Activated gamma-delta T cell (primary cell): ENCODE data around the gene ZNF503.

Experiments used
- DNase-seq: peaks from one replicate; lab custom pipeline; 2025; lab: John Stamatoyannopoulos, UW

Gene ZNF503

GRCh38 chr10:75406462-75407223 lies 5.1 kb upstream of the ZNF503 start:
- no peak for DNase-seq

- no peak for DNase-seq
These were observed 4.3 kb upstream of the ZNF503 start for GRCh38 chr10:75405598-75406461.

DNA sequence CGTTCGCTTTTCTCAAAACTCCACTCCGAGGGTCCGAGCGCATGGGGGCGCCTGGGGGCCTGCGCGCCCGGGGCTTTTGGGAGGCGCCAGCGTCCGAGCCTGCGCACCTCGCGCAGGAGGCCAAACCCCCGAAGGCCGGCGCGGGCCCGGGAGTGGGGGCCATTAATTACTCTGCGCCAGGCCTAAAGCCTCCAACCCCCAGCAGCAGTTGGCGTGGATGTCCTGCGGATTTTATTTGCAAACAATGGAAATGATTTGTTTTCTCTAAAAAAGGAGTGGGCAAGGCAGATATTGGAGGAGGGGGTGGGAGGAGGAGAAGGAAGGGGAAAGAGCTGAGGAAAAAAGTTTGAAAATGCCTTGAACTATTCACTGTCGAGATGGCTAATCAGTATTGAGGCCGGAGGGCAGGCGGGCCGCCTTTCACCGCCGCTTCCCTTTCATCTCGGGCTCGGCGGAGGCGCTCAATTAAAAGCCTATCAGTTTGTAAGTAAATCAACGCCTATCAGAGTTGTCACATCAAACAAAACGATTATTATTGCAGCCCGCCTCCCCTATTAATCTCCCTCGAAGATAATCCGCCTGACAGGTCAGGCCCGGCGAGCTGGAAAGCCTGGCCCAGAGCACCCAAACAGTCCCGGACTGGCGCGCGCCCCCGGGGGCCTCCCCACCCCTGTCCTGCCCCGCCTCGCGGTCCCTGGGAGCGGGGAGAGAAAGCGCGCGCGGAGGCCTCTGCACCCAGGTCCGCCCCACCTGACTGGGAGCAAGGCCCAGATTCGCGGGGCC lies 3.4 kb upstream of the ZNF503 start:
- no peak for DNase-seq

- DNase-seq: no peak
These were observed 2.6 kb upstream of the ZNF503 start for GRCh38 chr10:75403939-75404814.

GRCh38 chr10:75403144-75403938 lies 1.8 kb upstream of the ZNF503 start:
- no peak for DNase-seq

GRCh38 chr10:75402486-75403143 lies 1.1 kb upstream of the ZNF503 start:
- DNase-seq: no peak

- no peak for DNase-seq
These were observed 594 bp downstream of the ZNF503 start for GRCh38 chr10:75400771-75401568.

DNA sequence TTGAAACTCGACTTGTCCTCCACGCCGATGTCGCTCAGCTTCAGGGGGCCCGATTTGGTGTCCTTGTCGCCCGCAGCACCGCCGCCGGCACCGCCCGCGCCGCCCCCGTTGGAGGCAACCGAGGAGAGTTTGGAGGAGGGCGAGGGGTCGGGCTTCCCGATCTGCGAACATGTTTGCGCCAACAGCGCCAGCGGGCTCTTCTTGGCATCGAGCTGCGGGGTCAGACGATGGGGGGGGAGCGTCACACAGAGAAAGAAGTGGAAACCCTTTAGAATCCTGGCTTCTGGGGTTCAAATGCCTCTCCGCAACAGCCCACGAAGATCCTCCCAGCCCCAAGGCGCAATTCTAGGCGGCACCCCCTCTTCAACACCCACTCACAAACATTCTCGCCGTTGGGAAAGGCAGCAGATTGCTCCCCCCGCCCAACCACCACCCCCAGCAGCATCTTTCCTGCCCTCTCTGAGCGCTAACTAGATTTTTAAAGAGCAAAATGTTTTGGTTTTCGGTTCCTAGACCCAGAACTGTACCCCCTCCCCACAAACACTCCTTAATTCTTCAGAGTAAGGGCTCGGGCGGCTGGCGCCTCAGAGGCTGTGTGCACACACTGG lies 1.3 kb downstream of the ZNF503 start:
- DNase-seq: no peak

GRCh38 chr10:75399461-75400162 lies 2.0 kb downstream of the ZNF503 start:
- no peak for DNase-seq

DNA sequence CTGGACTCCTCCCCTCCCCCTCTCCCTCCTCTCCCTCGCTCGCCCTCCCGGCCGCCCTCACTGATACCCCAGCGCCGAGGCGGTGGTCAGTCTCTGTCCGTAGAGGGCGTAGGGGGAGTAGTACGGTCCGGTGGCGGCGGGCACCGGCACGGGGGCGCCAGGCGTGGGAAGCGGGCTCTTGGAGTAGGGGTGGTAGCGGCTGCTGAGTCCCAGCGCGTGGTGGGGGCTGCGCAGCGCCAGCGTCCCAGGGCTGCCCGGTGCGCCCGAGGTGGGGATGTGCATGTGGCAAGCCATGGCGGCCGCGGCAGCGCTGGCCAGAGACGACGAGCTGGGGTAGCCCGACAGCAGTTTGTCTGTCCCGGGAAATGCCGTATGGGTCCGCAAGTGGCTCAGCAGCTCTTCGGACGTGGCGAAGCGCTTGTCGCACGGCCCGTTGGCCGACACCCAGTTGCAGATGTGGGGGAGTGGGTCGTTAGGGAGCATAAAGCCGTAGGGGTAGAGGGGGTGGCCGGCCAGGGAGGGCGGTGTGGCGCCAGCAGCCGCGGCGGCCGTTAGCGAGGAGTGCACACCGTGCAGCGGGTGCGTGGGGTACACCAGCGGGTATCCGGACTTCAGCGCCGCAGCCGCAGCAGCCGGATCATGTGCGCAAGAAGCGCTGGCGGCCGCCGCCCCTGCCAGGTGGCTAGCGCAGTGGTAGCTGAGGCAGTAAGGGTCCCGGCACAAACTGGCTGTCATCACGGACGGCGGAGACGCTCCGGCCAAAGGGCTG lies 2.7 kb downstream of the ZNF503 start:
- no peak for DNase-seq

DNA sequence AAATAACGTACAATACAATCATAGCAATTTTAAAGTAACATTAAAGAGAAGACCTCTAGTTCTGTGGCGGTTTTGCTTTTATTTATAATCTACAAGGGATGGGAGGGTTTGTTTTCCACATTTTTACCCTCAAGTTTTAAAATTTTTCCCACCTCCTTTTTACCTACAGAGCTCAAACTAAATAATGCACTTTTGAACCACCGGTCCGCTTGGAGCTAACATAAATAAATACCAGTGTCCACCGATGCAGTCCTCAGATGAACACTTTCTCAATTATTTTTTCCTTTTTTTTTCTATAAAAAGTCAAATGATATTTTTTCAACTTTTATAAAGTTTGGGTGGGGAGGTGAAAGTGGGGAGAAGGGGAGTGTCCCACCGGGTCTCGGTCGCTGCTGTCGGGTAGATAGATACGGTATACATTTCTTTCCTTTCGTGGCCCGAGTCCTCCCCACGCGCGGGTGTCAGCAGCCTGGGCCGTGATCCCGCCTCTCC lies 3.3 kb downstream of the ZNF503 start:
- DNase-seq: no peak

GRCh38 chr10:75397496-75398199 lies 3.9 kb downstream of the ZNF503 start:
- DNase-seq: no peak

DNA sequence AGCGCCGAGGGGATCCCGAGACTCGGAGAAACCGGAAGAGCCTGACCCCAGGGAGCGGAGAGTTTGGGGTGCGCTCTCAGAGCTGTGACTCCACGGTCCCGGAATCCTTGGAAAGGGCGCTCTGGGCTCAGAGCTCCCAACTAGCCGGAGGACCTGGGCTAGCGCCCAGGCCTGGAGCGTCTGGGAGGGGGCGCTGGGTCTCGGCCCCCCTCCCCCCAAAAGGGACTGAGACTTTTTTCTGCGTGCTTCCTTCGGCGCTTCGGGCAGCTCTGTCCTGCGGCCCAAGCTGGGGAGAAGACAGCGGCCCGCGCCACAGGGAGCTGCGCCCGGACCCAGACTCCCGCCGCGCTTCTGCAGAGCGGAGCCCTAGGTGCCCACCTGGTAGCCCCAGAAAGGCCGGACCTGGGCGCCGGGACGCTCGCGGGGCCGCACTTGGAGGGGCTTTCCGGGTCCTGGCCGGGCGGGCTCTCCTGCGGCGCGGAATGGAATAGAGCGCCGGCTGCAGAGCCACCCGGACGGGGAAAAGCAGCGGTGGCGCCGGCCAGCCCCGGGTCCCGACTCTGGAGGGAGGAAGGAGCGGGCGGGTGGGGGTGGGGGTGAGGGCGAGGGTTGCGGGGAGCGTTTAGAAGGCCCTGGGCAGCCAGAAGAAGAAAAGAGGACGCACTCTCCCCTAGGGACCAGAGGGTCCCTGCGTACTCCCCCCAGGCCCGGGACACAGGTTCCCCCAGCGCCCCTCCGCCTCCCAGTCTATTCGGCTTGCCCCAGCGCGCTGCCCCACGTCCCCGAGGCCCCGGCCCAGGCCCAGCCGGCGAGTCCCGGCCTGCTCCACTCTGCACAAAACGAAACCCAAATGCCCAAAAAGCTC lies 4.7 kb downstream of the ZNF503 start:
- no peak for DNase-seq

- no peak for DNase-seq
These were observed 5.5 kb downstream of the ZNF503 start for GRCh38 chr10:75395932-75396630.
